GM12878 (cell line): ENCODE results near the gene FLT4. TPM values are rescaled to one million over a fixed set of nuclear protein-coding genes. Genes with fewer than 3 reads are reported as not detected.

Experiments used
- ATAC-seq: fragments of 200-7000 bp; cut with Tn5 transposase; 3 replicates; pipeline ENCODE4 v1.9.1; 2020; ENCODE audit warnings: mild to moderate bottlenecking, moderate library complexity
- BruUV-seq: library from RNA; stranded (reverse); fragments of 400-500 nt; replicated peaks from 2 replicates; lab custom pipeline; 2021; lab: Mats Ljungman, UMichigan
- CTCF ChIA-PET: fragments of 300-600 bp; sonication (Branson Sonifier 250); formaldehyde crosslinking; extraction: SDS; loops from one replicate; lab custom pipeline; 2021; ENCODE audit warnings: inconsistent platforms; lab: Yijun Ruan, JAX
- POLR2A ChIA-PET: fragments of 350-600 bp; formaldehyde crosslinking; extraction: SDS; loops from one replicate; lab custom pipeline; 2021; ENCODE audit warnings: inconsistent platforms; lab: Charles Lee
- RAD21 ChIA-PET: fragments of 300-600 bp; sonication (Branson Sonifier 250); formaldehyde crosslinking; loops from one replicate; lab custom pipeline; 2023; ENCODE audit warnings: antibody characterized with exemption; ENCODE audit not compliant: unreplicated experiment; lab: Charles Lee
- SMC1A ChIA-PET: fragments of 300-600 bp; sonication (Branson Sonifier 250); formaldehyde crosslinking; loops from one replicate; lab custom pipeline; 2023; ENCODE audit not compliant: unreplicated experiment, uncharacterized antibody; lab: Charles Lee
- DNase-seq: peaks from one replicate; pipeline ENCODE4 v3.0.0-alpha.2; 2011; ENCODE audit warnings: low read depth, low spot score
- FAIRE-seq: peaks from 3 replicates; lab custom pipeline; 2011; peaks lifted over from hg19 to GRCh38; lab: Jason Lieb, UNC
- H2AFZ ChIP-seq: 2 replicates; pipeline ENCODE4 v1.6.0; 2011; ENCODE audit warnings: low read depth, low read length, control low read depth; ENCODE audit not compliant: control insufficient read depth
- H3K27ac ChIP-seq: 2 replicates; pipeline ENCODE4 v1.5.1; 2011; ENCODE audit warnings: control low read depth; ENCODE audit not compliant: control insufficient read depth, insufficient read depth
- H3K27me3 ChIP-seq, 2 experiments: replicated peaks in 1 of 2; 2 replicates each; pipeline versions ENCODE4 v1.6.0 to v1.6.1; 2011; ENCODE audit warnings: low read length in 1 of 2; ENCODE audit not compliant: control insufficient read depth in 2 of 2, insufficient read depth in 2 of 2
- H3K36me3 ChIP-seq, 2 experiments: 2 replicates each; pipeline ENCODE4 v1.5.1; 2011; ENCODE audit warnings: low read length in 1 of 2; ENCODE audit not compliant: control insufficient read depth in 2 of 2, insufficient read depth in 2 of 2
- H3K4me1 ChIP-seq: 2 replicates; pipeline ENCODE4 v1.6.1; 2011; ENCODE audit warnings: mild to moderate bottlenecking, low read length, moderate library complexity, mixed read lengths; ENCODE audit not compliant: control insufficient read depth, insufficient read depth
- H3K4me2 ChIP-seq: 2 replicates; pipeline ENCODE4 v1.6.0; 2011; ENCODE audit warnings: control low read depth; ENCODE audit not compliant: control insufficient read depth, insufficient read depth
- H3K4me3 ChIP-seq: fragments of 200-600 bp; sonication (generic); 2 replicates; pipeline ENCODE4 v1.5.1; 2016
- H3K79me2 ChIP-seq: 2 replicates; pipeline ENCODE4 v1.6.0; 2011; ENCODE audit warnings: low read length; ENCODE audit not compliant: control insufficient read depth, insufficient read depth
- H3K9ac ChIP-seq: 2 replicates; pipeline ENCODE4 v1.8.0; 2011; ENCODE audit warnings: low read length, control low read depth, mixed read lengths; ENCODE audit not compliant: control insufficient read depth, insufficient read depth
- H3K9me3 ChIP-seq: replicated peaks from 3 replicates; pipeline ENCODE4 v1.5.1; 2011; ENCODE audit warnings: mild to moderate bottlenecking, low read length; ENCODE audit not compliant: control insufficient read depth, insufficient read depth
- H4K20me1 ChIP-seq: 2 replicates; pipeline ENCODE4 v1.6.0; 2011; ENCODE audit not compliant: control insufficient read depth, insufficient read depth
- ATF2 ChIP-seq: IDR thresholded peaks from 2 replicates; pipeline ENCODE4 v1.6.1; 2012; ENCODE audit warnings: low read length, inconsistent platforms
- BRCA1 ChIP-seq: IDR thresholded peaks from 2 replicates; pipeline ENCODE4 v1.6.1; 2011; ENCODE audit warnings: low read depth, low read length, improper control_type of control experiment
- CHD2 ChIP-seq: IDR thresholded peaks from 2 replicates; pipeline ENCODE4 v1.6.1; 2011; ENCODE audit warnings: low read depth, low read length, improper control_type of control experiment, borderline replicate concordance
- CREB1 ChIP-seq: IDR thresholded peaks from 2 replicates; pipeline ENCODE4 v1.6.1; 2012; ENCODE audit warnings: low read depth, mild to moderate bottlenecking, inconsistent platforms
- CTCF ChIP-seq, 3 experiments: IDR thresholded peaks in 2 of 3; conservative IDR thresholded peaks in 1 of 3; 2 replicates each; pipeline ENCODE4 v1.5.1; 2011; ENCODE audit warnings: low read depth in 3 of 3, low read length in 3 of 3, mild to moderate bottlenecking in 3 of 3, control low read depth in 2 of 3, moderate library complexity in 2 of 3, inconsistent platforms in 1 of 3, mixed read lengths in 1 of 3; ENCODE audit not compliant: control insufficient read depth in 2 of 3, insufficient read depth in 1 of 3; ENCODE audit errors: extremely low read depth in 1 of 3
- E2F4 ChIP-seq: IDR thresholded peaks from 2 replicates; pipeline ENCODE4 v1.6.1; 2012; ENCODE audit warnings: low read depth, low read length, improper control_type of control experiment
- EED ChIP-seq: sonication (generic); IDR thresholded peaks from 2 replicates; pipeline ENCODE4 v1.6.1; 2016; ENCODE audit warnings: antibody characterized with exemption, low read depth
- PAX8 ChIP-seq: fragments of 450-650 bp; IDR thresholded peaks from 2 replicates; pipeline ENCODE4 v1.6.1; 2017; ENCODE audit warnings: mild to moderate bottlenecking, moderate library complexity
- SRF ChIP-seq, 2 experiments: IDR thresholded peaks; 2 replicates each; pipeline ENCODE4 v1.6.1; 2011; ENCODE audit warnings: low read depth in 2 of 2, low read length in 2 of 2, mild to moderate bottlenecking in 1 of 2, moderate library complexity in 1 of 2
- WGBS: methylation state at CpG from one replicate; pipeline ENCODE4 v1.1.6; 2016; ENCODE audit warnings: low lambda C conversion rate; ENCODE audit not compliant: insufficient replicate concordance, insufficient coverage; ENCODE audit errors: missing lambda C conversion rate; 5-methylcytosine and 5-hydroxymethylcytosine counted together
- in situ Hi-C: fragments of 300-500 bp; cut with MboI; formaldehyde crosslinking; loops from 9 replicates; pipeline ENCODE4 v1.14.3; 2018; ENCODE audit warnings: mixed read lengths
- intact Hi-C: fragments of 100-400 bp; cut with micrococcal nuclease; formaldehyde crosslinking; loops from one replicate; pipeline ENCODE4 v1.14.2; 2022; ENCODE audit not compliant: unreplicated experiment
- polyA plus RNA-seq, 11 experiments: library from polyadenylated mRNA; depleted of rRNA in 4 of 11; unstranded in 6 of 11; stranded (reverse) in 5 of 11; fragments of >200 nt; fragmentation: Nextera tagmentation in 4 of 11; fragmentation: Illumina TruSeq in 1 of 11; extraction: Ambion mirVana in 4 of 11; extraction: Trizol in 1 of 11; gene quantifications; 1 replicate in 1 of 11; 2 replicates in 10 of 11; pipeline versions ENCODE4 v1.2.1 to v1.2.3, GENCODE V29; 2011 to 2016; ENCODE audit warnings: inconsistent platforms in 2 of 11, missing spikeins in 2 of 11, low read depth in 1 of 11
- total RNA-seq, 4 experiments: library from RNA; depleted of rRNA in 3 of 4; stranded (reverse); fragments of >200 nt in 3 of 4; fragmentation: Illumina TruSeq in 1 of 4; extraction: Trizol in 1 of 4; gene quantifications; 2 replicates each; pipeline versions ENCODE4 v1.2.1 to v1.2.3, GENCODE V29; 2013 to 2021

FLT4 gene
- total and polyA plus RNA-seq, 10 of the 15 experiments (the other 5 are each of a cell fraction or from before 2014, with no cell fraction given) = 0.18 TPM; not detected in 9

- ChIA-PET POLR2A (no interaction called here), SMC1A (no interaction called here), RAD21 (no interaction called here), CTCF (interaction anchor here (0.9 kb wide), 1 partner anchor 10 kb away, joined by 3 read pairs; no protein-coding TSS in a partner anchor)
- 62% methylated on average over 30 of the region's 36 CpGs for WGBS
- Histone ChIP-seq H3K36me3 (no peaks in the 10 kb centered on the region), H4K20me1 (no peaks in the 10 kb centered on the region; the same call in 1 of the 2 replicates), H3K79me2 (no peaks in the 10 kb centered on the region), H3K4me1 (no peaks in the 10 kb centered on the region), H3K27me3 (no peaks in the 10 kb centered on the region), H2AFZ (no peak overlapping the region), H3K9me3 (no peaks in the 10 kb centered on the region), H3K4me2 (no peak overlapping the region), H3K27ac (no peak overlapping the region), H3K9ac (no peak overlapping the region), H3K4me3 (no peak overlapping the region)
- no peak for TF ChIP-seq PAX8
- no peak for TF ChIP-seq CREB1
- no peak for TF ChIP-seq ATF2
- TF ChIP-seq BRCA1 = no peak
- TF ChIP-seq CHD2 = no peak
- no peak for TF ChIP-seq SRF (IDR thresholded peaks at IDR 0.05; ENCODE audit: low read depth in 2 of 2, low read length in 2 of 2)
- TF ChIP-seq E2F4 = no peak
- no peak for TF ChIP-seq CTCF (IDR thresholded peaks at IDR 0.05 in 2 of 3, conservative IDR thresholded peaks at IDR 0.05 in 1 of 3; ENCODE audit: control insufficient read depth in 2 of 3, extremely low read depth in 1 of 3, insufficient read depth in 1 of 3, low read depth in 3 of 3, low read length in 3 of 3)
- TF ChIP-seq EED = no peak
- intact Hi-C loops (loop anchor here (10.0 kb wide), 1 partner anchor 477 kb away; no protein-coding TSS in a partner anchor), in situ Hi-C loops (no loop called here)
- ATAC-seq (no peak), DNase-seq (no peak), FAIRE-seq (no peak)
- BruUV-seq = no TSS peak
These were observed 47.6 kb downstream of the FLT4 start for GRCh38 chr5:180601591-180602480.
